Right ventricle myocardium inferior (tissue), 1 donor: Measurements from ENCODE around the gene RNF13. TPM values are rescaled to one million over a fixed set of nuclear protein-coding genes. Genes with fewer than 3 reads are reported as not detected.

Source experiments
- ATAC-seq: fragments of 200-7000 bp; cut with Tn5 transposase; one replicate; pipeline ENCODE4 v1.9.1; 2020; ENCODE audit warnings: mild to moderate bottlenecking, moderate library complexity
- DNase-seq: peaks from one replicate; pipeline ENCODE4 v3.0.0; 2021; ENCODE audit errors: missing footprints
- intact Hi-C: fragments of 100-400 bp; cut with DNase I; formaldehyde crosslinking; loops from one replicate; pipeline ENCODE4 v1.11.0; 2022
- total RNA-seq: library from RNA; stranded (reverse); fragmentation: NEBNext Ultra II Directional; extraction: Animal tissue kit (Norgen Biotek cat#: 25700); gene quantifications from one replicate; pipeline ENCODE4 v1.2.1, GENCODE V29; 2021
- donor health status: DM: no; HTN: yes; CAD: no; lungs with severe emphysema.

Gene RNF13
- total RNA-seq, 1 donor from 2014 or later: 45.5 TPM

GRCh38 chr3:150005243-150006112 lies 192.5 kb downstream of the RNF13 start:
- ATAC-seq (no peak), DNase-seq (no peak)
- intact Hi-C loops: no loop called here

- intact Hi-C loops: no loop called here
- ATAC-seq: no peak
- no peak for DNase-seq
Measured at GRCh38 chr3:150006794-150007193, 193.8 kb downstream of the RNF13 start.

Other genes with a start within 250 kb of the RNF13 start
- 42.6 TPM for gene WWTR1, start 155.2 kb upstream of the RNF13 start, total RNA-seq
- gene COMMD2, start 60.7 kb upstream of the RNF13 start, total RNA-seq: 18.0 TPM
- not detected for gene ANKUB1, start 20.7 kb upstream of the RNF13 start, total RNA-seq
- 71.2 TPM for gene PFN2, start 157.7 kb downstream of the RNF13 start, total RNA-seq